ENCODE data around the gene COL4A1.

The COL4A1 gene

DNA sequence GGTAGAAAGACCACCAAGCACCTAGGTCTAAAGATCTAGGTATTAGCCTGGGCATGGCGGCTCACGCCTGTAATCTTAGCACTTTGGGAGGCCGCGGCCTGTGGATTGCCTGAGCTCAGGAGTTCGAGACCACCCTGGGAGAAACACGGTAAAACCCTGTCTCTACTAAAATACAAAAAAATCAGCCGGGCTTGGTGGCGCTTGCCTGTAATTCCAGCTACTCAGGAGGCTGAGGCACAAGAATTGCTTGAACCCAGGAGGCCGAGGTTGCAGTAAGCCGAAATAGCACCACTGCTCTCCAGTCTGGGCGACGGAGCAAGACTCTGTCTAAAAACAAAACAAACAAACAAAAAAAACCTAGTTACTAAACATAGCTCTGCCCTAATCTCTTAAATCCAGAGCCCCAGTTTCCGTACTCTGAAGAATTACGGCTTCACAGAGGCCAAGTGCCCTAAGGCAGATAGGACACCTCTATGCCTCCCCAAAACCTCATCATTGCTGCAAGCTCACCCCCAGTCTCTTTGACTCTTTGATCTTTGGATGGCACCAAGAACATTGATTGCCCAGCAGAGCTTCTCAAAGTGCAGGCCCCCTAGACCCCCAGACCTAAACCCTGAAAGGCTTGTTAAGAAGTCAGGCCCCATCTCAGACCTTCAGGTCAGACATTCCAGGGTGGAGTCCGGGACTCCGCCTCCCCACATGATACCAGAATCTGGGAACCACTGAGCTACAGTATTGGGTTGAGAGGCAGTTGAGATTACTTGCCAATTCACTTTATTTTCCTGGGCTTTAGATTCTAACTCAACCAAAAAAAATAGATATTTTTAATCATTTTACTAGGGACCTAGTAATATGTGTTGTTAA lies 2.9 kb upstream of the COL4A1 start:
- DNase-seq (ENCODE audit: low read depth in 2 of 2): no peak

DNA sequence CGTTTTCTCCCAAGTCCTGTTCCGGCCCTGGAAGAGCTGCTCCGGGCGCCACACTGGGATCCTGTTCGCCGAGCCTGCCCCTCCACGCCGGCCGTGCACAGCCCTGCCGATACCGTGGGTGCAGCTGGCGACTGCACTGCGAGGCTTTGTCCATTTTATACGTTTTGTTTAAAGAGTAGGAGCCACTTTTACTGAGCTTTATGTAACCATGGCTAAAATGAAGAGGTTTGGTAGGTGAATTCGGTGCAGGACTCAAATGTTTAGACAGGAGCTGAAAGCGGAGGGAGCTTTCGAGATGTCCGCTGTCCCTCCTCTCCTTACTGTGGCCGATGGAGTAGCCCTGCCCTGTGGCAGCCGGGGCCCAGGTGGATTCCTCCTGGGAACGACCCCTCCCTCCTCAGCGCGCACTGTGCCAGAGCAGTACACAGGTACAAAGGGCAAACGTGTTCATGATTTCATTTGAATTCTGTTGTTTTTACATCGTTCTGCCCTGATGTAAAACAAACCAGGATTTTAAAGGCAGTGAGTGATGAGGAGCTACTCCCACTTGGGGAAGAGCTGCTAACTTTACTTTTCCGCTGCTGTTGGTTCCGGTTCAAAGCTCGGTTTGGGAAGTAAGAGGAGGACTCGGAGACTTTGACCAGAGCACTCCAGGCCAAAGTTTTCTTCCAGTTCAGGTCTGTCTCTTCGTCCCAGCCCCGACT lies 1.9 kb upstream of the COL4A1 start:
- DNase-seq (ENCODE audit: low read depth in 2 of 2): no peak

DNA sequence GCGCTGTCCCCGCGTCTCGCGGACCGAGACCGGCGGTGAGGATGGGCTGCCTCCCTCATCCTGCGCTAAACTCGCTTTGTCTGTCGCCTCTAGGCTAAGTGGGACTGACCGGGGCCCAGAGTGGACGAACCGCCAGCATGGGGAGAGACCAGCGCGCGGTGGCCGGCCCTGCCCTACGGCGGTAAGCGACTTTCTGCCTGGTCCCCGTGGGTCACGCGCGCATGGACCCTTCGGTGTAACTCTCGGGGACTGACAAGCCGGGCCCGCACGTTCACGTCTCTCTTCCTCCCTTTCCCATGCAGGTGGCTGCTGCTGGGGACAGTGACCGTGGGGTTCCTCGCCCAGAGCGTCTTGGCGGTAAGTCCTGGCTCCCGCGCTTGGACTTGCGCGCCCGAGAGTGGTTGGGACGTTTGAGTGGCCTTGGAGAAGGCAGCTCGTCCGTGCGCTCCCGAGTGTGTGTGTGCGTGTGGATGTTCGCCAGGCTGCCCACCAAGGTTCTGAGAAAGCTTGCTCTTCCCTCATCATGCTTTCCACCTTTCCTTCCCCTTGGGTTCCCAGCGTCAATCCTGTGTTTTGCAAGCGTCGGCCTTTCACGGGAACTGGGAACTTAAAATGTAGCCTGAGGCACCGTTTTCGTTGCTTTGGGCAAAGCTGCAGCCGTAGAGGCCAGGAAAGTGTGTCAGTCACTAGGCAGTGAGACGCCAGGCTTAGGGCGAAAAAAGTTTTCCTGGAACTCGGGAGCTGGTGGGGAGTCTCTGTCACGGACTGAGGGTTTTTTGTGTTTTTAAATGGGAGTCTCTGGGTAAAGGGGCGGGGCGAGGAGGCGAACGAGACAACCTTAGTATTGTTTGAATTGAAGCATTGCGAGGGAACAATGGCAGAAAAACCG lies 1.1 kb upstream of the COL4A1 start:
- DNase-seq (ENCODE audit: low read depth in 2 of 2): no peak

DNA sequence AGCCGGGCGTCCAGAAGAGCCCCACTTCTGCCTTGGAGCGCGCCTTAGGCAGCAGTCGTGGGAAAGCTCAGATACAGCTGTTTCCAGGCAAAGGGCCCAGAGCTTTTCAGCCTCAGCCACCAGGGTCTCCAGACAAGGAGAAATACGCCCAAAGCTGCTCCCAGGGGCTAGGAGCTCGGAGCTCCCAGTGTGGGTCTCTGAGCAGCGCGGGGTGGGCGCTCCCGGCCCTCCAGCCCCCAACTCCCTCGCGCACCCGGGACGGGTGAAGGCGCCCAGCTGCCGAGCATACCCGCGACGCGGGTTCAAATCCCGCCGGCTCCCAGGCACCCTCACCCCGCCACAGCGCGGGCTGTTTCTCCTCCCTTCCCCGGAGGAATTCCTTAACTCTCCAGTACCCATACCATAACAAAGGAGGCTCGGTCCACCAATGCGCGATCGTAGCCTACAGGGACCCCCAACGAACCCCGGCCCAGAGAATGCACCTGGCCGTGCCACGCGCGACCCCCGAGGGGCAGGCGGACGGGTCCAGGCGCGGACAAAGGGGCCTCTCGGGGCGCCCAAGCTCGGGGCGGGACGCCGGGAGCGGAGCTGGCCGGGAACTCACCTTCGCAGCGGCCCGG lies 507 bp downstream of the COL4A1 start:
- DNase-seq (ENCODE audit: low read depth in 2 of 2): no peak

DNA sequence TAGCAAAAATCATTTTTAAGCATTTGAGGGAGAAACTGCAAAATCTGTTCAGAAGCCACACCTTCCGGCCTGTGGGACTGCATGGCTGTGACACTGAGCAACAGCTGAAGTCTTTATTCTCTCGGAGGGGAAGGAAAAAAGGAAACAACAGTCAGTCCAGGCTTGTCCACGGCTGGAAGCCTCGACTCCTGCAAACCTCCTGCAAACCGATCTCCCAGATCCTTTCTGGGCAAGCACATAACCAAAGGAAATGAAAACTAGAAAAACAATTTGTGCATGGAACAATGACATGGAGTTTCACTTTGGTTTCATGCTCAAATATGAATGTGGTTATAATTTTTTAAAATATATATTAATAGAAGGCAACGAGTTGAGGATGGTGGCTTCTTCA lies 1.0 kb downstream of the COL4A1 start:
- DNase-seq (ENCODE audit: low read depth in 2 of 2): no peak

DNA sequence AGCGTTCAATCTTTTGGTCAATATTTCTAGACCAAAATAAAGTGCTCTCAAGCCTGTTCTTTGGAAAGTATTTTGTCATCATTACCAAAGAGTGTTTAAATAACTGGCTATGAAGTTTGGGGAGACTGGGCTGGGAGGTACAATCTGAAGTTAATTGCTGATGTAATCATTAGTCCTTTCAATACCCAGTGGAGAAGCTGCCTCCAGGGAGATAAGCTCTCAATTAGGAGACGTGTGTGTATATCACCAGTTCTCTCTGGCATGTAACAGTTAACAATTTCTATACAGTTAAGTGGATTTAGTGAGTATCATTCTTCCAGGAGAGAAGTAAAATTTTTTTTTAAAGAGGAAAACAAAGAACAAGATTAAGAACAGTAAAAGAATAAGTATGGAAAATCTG lies 1.4 kb downstream of the COL4A1 start:
- DNase-seq (ENCODE audit: low read depth in 2 of 2): no peak

DNA sequence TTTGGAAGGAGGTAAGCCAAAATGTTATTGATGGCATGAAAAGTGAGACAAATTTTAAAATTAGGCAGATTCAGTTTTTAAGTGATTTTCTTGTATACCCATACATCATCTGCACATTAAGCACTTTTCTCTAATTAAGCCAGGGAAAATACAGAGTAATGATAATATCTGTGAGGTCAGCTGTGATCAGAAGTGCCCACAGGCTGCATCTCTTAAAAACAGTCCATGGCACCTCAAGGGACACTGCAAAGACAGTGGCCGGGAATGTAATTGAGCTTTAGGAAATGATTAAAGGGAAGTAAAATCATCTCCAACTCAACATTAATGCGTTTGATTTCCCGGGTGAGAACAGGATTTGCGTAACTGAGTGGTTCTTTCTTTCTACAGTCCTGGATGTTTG lies 2.0 kb downstream of the COL4A1 start:
- no peak for DNase-seq (ENCODE audit: low read depth in 2 of 2)

DNA sequence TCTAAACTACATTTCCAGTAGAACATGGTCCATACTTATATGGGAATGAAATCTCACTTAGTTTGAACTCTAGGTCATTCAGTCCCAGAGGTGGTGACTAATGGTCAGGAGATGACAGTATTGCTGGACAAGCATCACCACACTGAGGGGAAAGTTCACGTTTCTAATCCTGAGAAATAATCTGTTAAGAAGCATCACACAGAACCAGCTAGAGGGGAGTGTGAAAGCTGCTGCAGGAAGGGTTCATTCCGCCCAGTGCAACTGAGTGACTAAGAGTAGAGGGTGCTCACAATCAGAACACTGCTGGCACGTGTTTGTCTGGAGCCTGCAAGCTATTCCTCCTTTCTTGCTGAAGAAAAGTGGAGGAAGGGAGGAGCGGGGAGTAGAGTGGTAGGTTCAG lies 2.7 kb downstream of the COL4A1 start:
- no peak for DNase-seq (ENCODE audit: low read depth in 2 of 2)

DNA sequence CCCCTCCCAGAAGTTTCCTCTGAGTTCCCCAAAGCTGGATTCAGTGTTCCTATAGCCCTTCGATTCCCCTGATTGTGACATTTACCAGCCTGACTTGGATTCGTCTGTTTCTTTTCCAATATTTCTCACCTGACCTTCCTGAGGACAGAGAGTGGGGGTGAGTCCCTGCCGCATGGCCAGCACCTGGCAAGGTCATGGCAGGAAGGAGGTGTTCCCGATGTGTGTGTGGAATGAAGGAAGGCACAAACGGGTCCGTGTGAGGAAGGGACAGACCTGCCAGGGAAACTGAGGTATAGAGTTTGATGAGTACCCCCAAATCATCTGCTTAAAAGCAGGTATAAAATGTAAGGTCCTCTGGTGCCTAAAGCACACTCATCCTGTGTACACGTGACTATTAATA lies 3.3 kb downstream of the COL4A1 start:
- no peak for DNase-seq (ENCODE audit: low read depth in 2 of 2)

DNA sequence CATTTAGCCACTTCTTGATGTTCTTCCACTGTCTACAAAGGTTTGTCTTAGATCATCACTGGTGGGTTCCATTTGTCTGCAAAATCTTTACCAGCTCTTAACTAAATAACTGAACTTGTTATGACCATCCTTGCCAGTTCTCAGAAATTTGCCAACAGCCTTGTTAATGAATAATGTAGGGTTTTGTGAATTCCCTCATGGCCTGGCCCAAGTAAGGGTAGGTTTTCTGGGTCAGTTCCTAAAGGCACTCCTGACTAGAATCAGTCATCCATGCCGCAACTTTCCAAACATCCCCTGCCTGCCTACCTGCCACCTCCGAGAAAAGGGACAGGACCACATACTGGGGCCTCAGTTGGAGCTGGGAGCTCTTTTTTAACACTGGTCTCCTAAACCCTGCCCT lies 4.0 kb downstream of the COL4A1 start:
- DNase-seq (ENCODE audit: low read depth in 2 of 2): no peak

DNA sequence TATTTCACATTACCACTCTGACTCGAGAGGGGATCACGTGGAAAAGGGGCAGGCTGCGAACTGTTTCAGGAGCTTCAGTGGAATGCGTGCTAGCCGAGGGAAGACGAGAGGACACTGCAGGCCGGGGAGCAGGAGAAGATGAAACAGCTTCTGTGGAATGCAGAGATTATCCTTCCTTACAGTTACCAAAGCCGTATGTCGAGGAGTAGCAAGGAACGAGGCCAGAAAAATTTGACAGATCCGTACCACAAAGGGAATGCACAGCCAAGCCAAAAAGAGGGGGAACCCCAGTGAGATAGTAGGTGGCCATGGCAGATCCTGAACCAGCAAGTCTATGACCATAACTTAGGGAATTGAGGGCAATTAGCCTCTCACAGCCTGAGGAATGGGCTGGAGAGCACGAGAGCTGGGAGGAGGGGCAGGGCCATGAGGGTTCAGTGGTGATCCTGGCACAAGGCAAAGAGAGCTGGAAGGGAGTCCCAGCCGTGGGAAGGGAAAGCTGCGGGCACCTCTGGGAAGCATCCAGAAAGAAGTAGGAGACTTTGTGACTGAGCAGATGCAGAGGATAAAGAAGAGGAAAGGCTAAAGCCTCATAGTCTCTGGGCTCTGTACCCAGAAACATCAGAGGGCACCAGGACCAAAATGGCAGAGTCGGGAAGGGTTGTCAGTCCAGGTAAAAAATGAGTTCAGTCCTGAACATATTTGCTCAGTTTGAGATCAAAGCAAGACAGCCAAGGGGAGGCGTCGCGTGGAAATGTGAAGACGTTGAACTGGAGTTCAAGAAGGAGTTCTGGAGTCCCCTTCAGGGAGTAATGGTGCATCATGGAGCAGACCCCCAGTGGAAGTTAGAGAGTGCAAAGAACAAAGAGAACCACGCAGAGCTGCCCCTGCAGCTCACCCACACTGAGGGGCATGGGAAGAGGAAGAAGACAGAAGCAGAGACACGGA lies 5.1 kb downstream of the COL4A1 start:
- DNase-seq (ENCODE audit: low read depth in 2 of 2): no peak

DNA sequence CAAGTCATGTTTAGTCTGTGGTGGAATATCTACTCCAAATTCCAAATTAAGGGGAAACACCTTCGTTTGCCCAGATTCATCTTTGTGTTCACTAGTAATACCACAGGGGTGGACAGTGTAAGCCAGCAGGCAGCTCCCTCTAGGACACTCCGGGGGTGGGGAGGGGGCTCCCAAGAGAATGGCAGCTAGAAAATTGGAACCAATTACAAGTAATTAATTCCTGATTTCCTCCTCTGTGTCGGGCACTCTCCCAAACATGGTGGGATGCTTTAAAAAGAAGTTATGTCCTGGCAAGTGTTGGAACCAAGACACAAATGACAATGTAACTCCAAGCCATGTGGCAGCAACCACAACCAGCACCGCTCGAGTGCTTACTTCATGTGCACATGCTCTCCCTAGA lies 5.9 kb downstream of the COL4A1 start:
- DNase-seq (ENCODE audit: low read depth in 2 of 2): no peak

DNA sequence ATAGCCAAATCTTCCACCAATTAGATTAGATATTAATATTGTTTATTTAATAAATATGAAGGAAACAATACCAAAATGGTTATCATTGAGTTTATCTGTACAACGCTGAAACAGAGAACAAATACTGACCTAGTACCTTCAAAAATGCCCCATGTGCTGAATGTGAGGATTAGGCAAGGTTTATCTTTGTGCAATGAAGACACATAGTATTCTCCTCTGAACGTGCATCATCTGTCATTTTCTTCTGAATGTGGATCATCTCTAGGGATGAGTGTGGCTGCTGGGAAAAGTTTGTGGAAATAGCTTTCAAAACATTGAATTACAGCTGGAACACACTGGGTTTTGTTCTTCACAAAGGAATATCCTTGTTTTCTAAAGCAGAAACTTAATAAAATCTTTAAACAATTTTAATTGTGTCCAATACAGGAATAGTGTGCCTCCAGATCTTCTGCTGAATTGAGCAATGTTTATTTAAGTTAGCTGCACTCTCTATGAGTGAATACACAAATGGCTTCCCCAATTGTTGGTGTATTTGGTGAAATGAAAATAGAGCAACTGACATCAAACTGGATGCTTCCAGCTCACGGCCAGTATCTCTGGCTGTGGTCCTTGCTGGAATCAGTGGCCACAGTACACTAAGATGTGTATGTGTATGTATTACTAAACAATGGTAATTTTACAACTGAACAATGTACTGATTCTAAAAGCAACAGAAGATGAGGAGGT lies 6.7 kb downstream of the COL4A1 start:
- no peak for DNase-seq (ENCODE audit: low read depth in 2 of 2)

DNA sequence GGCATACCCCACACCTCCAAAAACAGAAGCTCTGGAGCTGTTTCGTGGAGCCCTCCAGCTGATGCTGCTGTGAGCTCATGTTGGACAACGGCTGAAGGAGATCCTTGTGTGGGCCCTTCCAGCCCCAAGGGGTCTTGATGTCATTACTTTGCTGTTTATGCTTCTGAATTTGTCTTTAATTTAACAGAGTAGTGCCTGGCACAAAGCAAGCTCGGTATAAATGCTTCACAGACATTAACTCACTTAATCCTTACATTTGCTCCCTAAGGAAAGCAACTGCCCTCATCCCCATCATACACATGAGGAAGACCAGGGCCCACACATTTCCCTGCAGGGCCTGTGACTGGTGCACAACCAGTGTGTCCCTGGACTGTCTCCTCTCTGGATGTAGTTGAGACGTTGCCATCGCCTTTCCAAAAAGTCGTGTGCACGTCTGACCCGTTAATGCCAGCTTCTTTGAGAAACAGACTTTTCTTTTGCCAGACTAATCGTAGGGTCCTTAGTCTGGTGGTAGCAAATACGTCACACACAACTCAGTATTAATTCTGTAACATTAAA lies 7.6 kb downstream of the COL4A1 start:
- no peak for DNase-seq (ENCODE audit: low read depth in 2 of 2)

DNA sequence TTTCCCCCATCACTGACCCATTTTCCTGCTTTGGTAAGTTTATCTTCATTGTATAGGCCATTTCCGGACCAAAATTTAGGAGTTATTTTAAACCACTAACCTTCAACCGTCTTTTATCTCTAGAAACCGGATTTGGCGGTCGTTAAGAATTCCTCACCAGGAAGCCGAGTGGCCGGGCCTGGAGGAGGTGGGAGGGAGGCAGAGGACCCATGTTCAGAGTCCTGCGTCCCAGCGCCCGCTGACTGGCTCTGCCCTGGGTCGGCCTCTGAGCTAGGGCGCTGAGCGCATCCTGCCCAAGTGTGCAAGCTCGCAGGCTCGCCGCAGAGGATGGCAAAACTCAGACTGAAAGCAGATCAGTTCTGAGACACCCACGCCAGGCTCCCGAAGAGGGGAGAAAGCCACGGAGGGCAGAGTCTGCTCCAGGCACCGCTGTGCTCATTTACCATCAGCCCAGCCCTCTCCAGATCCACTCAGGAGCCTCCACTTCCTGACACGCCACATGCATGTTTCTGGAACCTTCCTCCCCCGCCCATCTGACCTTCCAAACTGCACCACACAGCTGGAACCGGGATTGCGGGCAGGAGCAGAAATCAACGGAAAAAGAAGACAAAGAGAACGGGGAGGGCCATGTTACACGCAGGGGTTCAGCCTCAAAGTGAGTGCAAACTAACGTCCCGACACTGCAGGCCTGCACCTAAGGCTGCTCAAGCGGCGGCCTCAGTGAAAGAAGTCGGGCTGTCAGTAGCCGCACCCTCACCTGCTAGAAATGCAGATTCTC lies 8.3 kb downstream of the COL4A1 start:
- DNase-seq (ENCODE audit: low read depth in 2 of 2): no peak

DNA sequence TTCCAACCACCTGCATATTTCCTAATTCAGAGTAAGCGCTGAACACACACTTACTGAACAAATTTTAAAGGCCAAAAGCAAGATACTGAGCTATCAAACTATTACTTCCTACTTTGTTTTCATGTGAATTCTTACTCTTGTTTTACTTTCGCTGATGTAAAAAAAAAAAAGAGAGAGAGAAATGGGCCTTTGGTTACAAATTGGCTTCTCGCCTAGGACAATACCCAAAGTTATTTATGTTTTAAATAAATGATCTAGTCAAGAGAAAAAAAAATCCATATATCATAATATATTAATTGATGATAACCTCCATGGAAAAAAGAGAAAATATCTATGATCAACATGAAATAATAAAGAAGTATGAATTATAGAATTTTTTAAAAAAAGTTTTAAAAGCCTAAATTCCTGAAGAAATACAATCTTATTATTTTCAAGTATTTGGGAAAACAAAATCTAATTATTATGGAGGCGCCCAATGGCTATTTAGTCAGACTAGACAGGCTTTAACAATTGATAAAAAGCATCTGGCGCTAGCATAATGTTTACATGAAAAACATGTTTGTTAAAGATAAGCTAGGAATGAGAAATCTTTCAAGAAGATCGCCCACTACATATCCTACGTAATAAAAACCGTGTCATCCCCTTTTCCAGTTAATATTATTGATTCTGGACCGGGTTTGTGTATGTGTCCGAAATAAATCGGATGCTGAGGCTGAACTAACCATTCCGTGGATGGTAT lies 9.0 kb downstream of the COL4A1 start:
- no peak for DNase-seq (ENCODE audit: low read depth in 2 of 2)

DNA sequence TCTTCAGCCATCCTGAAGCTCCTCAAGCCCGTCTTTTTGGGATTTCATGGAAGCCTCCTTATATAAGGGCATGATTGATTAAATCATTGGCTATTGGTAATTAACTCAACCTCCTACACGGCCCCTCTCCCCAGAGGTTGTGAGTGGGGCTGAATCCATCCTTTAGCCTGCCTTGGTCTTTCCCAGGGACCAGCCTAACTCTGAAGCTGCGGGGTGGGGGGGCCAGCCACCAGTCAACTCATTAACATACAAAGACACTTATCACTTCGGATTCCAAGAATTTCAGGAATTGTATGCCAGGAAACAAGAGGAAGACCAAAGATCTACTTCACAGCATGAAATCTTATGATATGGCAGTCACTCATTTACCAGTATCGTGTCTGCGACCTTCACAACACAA lies 9.9 kb downstream of the COL4A1 start:
- DNase-seq (ENCODE audit: low read depth in 2 of 2): no peak

DNA sequence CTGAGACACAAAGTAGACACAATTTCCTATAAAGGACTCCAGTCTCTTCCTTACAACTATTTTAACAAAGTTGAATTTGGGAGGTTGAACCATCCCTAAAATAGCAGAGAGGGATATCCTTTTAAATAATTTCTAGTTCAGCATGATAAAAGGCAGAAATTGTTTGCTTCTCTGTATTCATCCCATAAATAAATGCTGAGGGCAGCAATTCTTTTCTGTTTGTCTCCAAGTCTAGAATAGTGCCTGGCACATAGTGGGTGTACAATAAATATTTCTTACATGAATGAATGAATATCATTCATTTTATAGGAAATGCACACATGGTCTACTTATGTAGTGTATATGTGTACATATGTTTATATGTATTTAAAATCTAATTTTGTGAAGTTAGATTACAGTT lies 12.3 kb downstream of the COL4A1 start:
- no peak for DNase-seq (ENCODE audit: low read depth in 2 of 2)

All from stimulated activated CD8-positive, alpha-beta memory T cell treated with anti-CD3 and anti-CD28 coated beads, Interleukin-15, amount 100 ng/mL, for 4 hours (primary cell).